GM18870 (cell line): ENCODE data around the gene SMG6.

ENCODE experiments used
- ATAC-seq: cut with Tn5 transposase; IDR thresholded peaks from one replicate; pipeline ENCODE4 v1.9.1; 2021; ENCODE audit warnings: moderate library complexity; ENCODE audit not compliant: unreplicated experiment

SMG6 gene

DNA sequence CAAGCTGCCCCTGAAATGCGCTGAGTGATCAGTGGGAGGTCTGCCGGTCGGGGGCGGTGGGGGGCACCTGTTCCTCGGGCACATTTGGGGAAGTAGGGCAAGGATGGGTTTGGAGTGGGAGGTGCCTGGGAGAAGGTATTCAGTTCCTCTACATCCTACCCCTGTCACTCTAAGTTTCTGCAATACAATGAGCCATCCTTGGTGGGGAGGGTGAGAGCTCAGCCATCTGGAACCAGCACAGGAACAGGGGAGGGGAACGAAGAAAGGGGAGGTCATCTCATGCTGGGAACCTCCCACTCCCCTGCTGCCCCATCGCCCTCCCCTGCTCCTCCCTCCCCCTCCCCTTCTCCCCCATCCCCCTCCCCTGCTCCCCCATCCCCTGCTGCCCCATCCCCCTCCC lies 269.4 kb downstream of the SMG6 start:
- no peak for ATAC-seq

DNA sequence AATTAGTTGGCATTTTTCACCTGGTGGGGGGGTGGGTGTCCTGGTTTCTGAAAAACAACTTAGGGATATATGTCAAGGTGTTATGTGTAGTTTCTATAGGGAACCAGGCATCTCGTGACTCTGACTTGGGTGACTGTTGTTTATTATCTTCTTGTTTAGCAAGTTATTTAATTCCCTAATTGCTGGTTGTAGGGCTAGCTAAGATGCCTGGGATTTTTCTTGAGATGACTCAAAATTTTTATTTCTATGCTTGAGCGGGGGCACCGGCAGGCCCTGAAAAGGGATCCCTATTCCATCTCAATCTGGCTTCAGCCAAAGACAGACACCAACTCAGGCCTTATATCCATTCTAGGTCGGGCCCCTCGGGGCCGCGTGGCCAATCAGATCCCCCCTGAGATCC lies 270.4 kb downstream of the SMG6 start:
- ATAC-seq, result no peak

DNA sequence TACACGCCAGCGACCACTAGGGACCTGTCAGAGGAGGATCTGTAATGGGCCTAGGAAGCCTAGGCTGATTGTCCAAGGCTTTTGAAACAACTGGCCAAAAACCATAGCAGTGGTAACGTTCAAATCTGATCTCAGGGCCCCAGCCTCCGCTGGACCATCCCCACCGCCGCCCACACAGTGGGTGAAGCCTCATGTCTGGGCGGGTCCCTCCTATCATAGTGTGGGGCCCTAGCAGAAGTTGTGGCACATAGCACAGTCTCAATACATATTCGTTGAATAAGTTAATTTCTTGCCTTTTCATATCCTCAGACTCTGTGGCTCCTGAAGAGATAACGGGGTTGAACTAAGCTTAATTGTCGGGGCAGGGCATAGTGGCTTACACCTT lies 272.8 kb downstream of the SMG6 start:
- ATAC-seq, result no peak

DNA sequence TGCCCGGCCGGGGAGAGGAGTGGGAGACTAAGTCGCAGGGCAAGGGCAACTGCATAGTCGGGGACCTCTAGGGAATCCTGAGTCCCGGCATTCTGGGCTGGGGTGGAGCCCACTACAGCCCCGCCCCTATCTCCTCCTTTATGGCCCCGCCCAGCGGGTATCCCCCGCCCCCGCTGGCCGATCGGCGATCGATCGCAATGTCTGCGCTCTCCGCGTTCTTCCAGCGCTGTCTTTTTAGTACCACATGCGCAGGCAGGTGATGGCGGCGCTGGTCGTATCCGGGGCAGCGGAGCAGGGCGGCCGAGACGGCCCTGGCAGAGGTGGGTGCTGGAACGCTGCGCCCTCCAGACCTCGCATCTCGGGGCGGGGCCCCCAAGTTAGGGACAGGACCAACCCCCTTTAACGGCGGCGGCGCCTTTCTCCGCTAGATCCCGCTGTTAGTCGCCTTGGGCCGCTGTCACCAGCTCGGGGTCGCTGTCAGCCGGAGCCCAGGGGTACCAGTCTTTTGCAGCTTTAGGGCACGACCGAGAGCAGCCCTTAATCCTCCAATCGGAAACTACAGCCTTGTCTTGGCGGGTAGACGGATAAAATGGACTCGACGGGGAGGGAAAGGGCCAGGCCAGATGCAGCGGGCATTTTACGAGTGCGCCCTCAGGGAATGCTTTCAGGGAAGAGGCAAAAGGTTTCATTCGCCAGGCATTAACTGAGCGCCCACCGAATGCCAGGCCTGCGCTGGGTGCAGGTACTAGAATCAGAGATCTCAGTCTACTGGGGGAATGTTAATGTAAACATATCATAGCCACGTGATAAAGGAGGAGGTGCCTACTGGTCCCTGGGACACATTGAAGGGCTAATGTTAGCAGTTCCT lies 273.4 kb downstream of the SMG6 start, which contains the start of gene DPH1:
TSS of gene DPH1 (plus strand) at position 243 of the 868 bp plus-strand sequence. CDS start at position 260, 17 bp downstream.
- no peak for ATAC-seq

DNA sequence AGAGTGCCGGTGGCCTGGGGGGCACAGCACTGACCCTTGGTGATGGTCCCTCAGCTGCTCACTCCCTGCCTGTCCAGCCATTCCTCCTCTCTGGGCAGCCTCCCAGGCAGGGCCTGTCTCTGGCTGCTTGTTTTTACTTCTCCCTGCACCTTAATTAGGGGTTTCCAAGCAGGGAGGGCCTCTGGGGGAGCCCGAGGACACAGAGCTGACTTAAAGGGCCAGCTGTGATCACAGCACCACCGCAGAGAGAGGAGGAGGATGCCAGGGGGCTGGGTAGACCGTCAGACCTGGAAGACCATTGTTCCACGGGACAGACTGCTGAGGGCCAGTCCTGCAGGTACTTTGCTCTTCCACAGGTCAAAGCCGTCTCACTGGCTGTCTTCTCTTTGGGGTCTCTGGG lies 274.8 kb downstream of the SMG6 start:
- ATAC-seq, result no peak

DNA sequence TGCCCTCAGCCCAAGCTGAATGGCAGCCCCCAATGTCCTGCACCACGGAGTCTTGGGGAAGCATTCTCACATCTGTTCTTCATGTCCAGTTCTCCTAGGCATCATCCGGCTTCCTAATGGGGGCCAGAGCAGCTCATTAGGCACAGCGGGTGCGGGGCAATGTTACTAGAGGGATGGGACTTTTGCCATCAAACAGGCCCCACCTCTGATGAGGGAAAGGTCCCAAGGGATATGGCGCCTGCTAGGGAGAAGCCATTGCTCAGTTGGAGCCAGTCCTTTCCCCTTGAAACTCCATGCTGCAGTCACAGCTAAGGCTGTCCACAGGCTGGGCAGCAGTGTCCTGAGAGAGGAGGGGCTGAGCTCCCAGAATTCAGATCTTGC lies 275.4 kb downstream of the SMG6 start:
- ATAC-seq, result no peak

DNA sequence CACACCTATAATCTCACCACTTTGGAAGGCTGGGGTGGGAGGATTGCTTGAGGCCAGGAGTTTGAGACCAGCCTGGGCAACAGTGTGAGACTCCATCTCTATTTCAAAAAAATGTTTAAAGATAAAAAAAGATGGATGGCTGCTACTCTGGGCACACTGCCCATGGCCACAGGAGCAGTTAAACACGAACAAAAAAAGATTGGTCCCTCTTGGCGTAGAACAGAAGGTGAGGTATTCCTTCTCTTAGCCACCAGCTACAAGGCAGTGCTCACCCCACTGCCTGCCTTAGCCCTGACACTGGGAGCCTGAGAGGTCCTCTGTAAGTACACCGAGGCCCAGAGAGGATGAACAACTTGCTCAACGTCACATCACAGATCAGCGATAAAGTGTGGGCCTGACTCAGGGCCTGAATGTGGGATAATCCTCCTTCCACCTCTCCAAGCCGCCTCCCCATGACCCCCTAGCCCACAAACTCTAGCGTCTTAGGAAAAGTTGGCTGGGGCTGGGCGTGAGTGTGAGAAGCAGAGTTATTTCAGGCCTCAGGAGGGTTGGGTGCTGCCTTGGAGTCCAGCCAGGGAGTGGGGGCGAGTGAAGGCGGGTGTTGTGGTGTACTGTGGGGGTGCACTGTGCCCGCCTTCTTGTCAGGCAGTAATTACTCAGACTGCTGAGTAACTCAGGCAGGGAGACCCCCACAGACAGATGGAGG lies 275.9 kb downstream of the SMG6 start:
- no peak for ATAC-seq

DNA sequence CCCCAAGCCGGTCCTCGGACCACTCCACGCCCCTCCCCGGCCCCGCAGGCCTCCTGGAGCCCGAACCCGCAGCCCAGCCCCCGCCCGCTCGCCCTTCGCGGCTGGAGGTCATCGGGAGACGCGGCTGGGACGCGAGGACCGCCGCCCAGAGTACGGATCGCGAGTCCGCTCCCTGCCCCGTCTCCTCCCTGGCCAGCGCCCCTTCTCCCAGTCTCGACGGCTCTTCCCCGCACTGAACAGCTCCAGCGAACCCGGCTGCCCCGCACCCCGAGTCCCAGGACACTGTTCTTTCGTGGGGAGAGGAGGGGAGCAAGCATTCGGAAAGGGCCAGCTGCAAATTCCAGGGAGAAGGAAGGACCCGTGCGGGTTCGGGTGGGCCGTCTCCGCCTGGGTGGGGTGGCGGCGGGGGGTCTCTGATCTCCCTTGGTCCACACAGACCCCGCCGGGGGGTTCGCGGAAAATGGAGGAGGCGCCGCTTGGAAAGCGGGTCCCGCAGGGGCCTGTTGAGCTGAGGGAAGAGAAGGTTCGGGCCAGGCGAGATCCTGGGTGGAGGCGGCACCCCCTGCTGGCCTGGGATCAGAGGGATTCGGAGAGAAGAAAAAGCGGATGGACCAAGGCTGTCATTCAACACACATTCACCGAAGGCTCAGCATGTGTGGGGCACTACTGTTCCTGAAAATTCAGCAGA lies 277.8 kb downstream of the SMG6 start:
- no peak for ATAC-seq

DNA sequence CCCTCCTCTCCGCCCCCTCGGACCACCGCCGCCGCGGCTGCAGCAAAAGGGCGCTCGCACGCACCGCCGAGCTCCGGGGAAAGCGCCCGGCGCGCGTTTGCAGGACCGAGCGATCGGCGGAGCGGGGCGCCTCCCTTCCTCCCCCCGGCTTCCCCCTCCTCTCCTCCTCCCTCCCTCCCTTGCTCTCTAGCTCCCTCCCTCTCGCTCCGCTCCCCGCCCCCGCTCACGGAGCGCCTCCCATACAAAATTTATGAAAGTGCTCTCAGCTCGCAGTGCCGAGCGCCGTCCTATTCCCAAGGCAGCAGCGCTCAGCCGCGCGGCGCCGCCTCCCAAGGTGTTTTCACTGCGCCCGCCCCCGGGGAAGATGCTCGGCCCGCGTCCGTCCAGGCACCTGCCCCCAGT lies 278.4 kb downstream of the SMG6 start, which contains the start of gene RTN4RL1:
TSS of gene RTN4RL1 (minus strand) at position 115 of the 402 bp plus-strand sequence. CDS start 469 bp downstream, outside the sequence.
- ATAC-seq, result no peak

DNA sequence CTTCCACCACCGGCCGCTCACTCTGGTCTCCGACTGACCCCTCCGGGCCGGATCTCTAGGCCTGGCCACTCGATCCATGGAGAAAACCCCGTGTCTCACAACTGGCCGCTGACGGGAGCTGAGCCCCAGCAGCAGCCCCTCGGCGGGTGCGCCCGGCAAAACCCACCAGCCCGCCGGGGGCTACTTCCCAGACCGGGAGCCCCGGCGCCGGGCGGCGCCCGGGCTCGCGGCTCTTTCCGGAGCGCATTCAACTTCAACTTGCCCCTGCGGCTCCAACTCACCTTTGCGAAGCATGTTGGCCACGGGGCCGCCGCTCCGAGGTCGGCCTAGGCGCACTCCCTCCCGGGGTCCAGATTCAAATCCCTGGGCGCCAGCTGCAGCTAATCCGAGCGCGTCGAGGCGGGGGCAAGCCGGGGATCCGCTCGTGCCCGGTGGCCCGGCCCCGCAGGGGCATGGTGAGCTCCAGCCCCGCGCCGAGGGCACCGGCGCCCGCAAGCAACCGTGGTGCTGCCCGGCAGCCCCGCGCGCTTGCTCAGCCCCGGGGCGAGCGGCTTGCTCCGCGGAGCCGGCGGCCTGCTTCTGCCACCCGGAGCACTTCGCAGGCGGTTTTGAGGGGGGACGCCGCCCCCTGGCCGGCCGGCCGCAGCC lies 278.9 kb downstream of the SMG6 start:
- ATAC-seq, result no peak

DNA sequence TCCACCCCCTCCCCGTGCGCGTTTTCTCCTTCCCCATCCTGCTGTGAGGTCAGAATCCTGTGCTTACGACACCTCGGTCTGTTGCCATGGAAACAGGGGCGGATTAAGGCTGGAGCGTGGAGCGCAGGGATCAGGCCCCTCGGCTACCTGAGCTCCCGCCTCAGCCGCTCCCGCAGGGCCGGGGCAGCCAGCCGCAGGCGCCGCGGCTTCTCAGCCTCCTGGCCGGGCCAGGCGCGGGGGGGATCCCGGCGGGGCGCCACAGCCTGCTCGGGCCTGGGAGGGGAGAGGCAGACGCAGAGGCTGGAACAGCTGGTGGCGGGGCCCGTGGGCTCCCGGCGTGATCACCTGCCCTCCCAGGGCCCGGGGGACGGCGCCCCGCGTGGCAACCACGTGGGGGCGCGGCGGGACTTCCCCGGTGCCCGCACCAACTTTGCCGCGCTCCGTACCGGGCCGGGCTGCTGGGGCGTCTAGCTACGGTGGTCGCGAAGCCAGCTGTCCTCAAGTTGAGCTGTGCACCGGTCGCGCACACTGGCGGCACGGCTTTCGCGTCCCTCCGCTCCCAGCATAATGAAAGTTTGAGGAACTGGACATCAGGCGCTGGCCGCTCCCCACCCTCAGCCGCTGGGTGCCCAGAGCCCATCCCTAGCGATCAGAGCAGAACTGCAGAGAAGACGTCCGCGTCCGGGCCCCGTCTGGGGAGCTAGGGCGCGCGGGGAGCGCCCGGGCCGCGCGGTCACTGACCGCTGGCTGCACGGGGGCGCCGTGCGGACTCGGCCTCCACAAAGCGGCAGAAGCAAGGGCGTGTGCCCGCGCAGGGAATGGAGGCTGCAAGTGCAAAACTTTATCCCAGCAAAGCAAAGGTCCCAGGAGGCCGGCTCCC lies 279.7 kb downstream of the SMG6 start:
- no peak for ATAC-seq

DNA sequence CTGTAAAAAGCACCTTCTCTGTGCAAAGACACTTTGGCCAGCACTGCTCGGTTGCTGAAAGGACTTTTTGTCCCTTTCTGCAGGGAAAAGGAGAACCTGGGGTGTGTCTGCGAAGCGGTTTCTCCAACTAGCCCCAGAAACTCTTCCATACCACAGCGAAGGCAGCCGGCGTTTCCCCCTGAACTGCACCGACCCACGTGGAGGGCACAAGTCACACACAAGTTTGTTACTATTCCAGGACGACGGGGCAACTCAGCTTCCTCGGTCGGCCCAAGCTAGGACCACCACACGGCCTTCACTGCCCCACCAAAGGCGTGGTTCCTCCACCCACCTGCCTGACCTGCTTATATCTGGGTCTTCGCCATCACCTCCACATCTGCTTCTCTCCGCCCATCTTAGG lies 280.3 kb downstream of the SMG6 start:
- ATAC-seq, result no peak

DNA sequence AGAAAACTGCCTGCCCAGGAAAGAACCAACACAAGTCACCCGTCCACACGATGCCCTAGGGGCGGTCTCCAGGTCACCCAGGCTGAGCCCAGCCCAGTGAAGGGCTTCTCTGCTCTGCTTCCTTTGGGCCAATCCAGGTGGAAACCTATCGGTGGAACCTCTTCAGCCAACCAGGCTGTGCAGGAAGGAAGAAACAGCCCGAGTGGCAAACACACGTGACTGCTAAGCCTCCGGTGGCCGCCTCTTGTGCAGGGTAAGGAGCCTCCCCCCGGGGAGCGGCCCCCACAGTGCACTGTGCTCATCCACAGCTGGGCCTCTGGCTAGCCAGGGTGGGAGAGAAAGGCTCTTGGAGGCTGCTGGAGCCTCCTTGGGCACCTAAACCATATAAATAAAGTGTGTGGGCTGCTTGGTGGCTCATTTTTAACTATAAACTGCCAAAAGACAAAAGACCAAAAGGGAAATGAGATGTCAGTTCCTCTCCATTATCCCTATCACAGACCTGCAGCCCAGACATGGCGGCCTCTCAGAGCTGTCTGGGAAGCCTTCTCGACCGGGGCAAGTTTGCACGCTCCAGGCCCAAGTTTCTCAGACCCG lies 280.8 kb downstream of the SMG6 start:
- ATAC-seq, result no peak

DNA sequence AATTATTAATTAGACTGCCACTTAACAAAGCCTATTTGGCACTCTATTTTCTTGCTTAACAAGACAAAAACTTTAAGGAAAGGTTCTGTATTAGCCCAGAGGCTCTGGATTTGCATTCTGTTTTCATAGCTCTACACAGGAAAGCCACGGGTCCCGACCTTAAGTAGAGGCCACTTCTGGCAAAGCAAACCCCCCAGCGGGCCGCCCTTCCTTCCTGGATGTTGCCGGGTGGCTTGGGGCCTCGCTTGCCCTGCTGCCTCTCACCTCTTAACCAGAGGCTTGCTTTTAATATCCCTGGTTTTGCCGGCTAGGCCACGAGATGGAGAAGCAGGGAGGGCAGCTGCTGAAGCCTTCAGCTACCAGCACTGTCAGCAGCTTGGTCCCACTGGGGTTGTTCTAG lies 282.9 kb downstream of the SMG6 start:
- ATAC-seq, result no peak

DNA sequence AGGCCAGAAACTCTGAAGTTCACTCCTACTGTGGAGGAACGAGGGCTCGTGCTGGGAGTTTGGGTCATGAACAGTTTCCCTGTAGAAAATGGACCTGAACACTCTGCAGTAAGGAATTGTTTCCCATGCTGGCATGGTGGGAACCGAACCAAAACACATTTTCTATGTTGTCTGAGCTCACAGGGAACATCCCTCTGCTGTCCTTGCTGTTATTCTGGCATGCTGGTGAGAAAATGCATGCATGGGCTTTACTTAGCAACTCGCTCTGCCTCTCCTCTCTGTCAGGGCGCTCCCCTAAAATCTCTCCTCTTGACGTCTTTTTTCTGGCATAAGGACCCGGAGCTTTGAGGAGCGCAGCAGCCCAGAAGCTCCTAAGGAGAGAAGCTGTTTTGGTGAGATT lies 283.9 kb downstream of the SMG6 start:
- no peak for ATAC-seq

DNA sequence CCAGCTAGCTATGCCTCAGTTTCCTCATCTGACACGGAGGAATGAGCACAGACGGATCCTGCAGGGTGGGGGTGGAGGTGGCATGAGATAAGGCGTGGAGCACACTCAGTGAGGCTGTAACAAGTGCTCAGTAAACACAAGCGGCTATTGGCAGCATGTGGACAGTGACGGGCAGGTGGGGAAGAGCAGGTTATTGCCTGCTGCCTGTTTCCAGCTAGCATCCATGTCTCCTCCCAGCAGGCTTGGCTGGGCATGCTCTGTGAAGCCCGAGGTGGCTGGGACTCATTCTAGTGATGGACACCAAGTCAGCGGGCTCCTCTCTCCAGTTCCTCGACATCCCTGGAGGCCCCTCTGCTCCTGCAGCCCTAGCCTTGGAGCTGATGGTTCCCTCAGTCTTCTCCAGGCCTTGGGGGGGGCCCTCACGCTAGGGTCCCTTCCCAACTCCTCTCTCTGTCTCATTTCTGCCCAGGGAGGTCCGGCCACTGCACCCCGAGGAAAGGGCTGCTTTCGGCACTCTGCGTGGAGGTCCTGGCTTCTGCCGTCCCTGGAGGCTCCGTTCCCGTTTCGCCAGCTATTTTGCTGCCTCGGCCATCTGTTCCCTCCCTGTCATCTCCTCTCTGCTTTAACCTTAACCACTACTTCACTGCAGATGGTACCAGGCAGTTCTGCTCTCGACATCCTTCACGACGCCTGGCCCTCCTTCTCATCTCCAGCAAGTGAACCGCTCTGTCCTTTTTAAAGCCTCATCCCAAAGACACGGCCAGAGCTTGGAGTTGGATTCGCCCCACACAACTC lies 284.7 kb downstream of the SMG6 start:
- ATAC-seq, result no peak

DNA sequence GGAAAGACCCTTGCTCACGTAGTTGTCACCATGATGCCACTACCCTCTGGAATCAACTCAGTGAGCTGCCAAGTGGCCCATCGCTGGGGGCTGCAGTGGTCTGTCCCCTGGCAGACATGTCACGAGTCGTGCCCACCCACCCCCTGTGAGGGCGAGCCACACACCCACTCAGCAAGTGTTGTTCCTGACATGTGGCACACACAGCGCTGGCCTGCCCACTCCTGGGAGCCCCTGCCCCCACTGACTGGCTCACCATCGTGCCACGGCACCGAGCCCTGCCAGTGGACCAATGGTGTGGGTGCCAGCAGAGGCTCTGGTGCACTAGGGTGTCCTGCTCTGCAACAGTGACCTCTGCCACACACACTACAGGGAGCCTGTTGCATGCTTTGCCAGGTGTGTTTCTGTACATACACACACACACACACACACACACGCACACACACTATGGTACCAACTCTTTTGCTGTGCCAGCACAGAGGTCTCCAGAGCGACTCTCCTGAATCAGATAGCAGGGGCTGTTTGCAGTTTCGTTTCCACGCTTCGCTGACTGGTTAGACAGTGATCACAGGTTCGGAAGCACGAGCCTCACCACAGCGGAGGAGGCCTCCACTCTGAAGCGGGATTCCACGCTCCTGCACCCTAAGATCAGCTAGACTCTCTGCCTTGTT lies 286.2 kb downstream of the SMG6 start:
- no peak for ATAC-seq

DNA sequence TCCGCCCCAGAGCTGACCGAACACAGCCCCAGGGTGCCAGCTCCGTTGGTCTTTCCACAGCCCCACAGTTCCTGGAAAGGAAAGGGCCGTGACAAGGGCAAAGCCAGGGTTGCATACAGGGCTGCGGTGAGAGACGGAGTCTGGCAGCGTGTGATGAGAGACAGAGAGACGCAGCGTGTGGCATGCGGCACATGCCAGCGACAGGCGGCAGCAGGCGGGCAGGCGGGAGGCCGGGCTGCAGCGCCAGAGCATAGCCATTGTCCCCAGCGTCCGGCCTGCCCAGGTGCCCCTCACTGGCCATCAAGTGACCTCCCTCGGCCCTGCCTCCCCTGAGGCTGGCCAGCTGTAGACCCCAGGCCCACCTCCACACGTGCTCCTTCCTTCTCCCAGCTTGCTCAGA lies 287.1 kb downstream of the SMG6 start:
- ATAC-seq, result no peak
